Superior temporal gyrus (tissue), 1 donor: Measurements from ENCODE around the gene MAPT.
"Not testable (repeated sequence)": the region's sequence is repeated elsewhere in the genome, so short reads cannot be mapped to it uniquely, and the experiment has no call there.

Experiments used
- DNase-seq: peaks from one replicate; pipeline ENCODE4 v3.0.0-alpha.2; 2016; ENCODE audit errors: extremely low spot score

Gene MAPT

DNA sequence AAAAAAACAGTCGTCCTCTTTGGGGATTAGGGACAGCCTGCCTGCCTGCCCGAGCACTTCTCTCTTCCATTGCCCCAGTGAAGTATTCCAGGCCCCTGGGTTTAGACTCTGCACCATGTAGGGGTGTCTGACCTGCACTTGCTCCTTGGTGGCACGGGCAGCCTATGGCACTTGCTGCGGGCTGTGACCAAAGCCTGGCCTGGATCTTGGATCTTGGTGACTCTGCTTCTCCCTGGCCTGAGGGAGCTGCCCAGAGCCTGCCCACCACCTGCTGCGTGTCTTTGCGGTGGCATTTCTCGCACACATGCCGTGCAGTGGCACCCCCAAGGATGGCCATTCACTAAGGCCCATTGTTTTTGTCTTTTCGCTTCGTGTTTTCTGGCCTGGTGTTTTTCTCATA, 98.5 kb downstream of the MAPT start:
- no peak for DNase-seq

DNA sequence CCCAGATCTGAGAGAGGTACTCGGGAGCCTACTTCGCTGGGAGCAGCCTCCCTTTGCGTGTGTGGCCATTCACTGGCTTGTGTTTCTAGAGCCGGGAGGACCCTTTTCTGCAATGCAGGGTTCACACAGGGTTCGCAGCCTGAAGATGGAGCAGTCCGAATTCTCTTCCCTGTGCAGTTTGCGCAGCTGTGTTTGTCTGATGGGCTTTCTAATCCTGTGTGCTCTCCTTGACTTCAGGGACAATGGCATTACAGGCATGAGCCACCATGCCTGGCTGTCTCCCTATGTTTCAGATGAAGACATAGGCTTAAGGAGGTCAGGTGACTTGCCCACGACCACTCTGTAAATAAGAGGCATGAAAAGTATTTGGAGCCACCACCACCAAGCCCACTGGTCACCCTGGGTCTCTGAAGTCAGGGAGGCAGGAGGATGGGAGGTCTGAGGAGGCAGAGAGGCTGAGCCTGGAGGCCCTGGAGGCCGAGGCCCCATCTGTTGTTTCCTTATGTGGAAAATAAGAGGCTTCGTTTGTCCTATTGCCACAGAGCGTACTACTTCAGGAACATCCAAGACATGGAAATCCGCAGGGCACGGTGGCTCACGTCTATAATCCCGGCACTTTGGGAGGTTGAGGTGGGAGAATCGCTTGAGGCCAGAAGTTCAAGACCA, 99.7 kb downstream of the MAPT start:
- no peak for DNase-seq

DNA sequence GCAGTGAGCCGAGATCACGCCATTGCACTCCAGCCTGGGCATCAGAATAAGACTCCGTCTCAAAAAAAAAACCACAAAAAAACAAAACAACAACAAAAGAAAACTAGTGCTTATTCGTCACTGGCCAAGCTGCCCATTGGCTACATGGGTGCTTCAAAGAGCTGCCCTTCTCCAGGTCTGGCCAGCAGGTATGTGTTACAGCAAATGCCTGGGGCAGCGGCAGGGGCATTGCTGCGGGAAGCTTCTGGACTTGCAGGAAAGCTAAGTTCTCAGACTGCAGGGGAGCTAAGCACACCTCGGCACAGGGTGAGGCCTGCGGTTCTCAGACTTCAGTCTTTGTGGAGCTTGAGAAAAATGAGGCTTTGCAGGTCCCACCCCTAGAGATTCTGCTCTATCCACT, 100.6 kb downstream of the MAPT start:
- DNase-seq: no peak

DNA sequence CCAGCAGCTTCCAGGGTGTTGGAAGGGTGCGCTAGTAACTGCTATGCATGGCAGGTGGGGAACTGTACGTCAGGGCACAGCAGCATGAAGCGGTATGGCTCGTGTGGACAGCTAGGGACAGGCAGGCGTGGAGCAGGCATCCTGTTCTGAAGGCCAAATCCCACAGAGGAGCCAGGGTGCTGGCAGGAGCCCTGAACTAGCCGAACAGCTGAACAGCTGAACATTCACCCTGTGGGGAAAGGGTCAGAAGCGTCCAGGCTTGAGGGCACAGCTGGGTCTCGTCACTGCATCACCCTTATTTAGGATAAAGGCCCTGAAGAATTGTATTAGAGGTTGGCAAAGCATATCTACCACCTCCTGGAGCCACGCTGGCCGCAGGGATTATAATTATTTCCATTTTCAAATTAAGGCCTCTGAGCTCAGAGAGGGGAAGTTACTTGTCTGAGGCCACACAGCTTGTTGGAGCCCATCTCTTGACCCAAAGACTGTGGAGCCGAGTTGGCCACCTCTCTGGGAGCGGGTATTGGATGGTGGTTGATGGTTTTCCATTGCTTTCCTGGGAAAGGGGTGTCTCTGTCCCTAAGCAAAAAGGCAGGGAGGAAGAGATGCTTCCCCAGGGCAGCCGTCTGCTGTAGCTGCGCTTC, 101.4 kb downstream of the MAPT start:
- no peak for DNase-seq

DNA sequence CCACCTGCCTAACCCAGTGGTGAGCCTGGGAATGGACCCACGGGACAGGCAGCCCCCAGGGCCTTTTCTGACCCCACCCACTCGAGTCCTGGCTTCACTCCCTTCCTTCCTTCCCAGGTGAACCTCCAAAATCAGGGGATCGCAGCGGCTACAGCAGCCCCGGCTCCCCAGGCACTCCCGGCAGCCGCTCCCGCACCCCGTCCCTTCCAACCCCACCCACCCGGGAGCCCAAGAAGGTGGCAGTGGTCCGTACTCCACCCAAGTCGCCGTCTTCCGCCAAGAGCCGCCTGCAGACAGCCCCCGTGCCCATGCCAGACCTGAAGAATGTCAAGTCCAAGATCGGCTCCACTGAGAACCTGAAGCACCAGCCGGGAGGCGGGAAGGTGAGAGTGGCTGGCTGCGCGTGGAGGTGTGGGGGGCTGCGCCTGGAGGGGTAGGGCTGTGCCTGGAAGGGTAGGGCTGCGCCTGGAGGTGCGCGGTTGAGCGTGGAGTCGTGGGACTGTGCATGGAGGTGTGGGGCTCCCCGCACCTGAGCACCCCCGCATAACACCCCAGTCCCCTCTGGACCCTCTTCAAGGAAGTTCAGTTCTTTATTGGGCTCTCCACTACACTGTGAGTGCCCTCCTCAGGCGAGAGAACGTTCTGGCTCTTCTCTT, 102.1 kb downstream of the MAPT start:
- no peak for DNase-seq

DNA sequence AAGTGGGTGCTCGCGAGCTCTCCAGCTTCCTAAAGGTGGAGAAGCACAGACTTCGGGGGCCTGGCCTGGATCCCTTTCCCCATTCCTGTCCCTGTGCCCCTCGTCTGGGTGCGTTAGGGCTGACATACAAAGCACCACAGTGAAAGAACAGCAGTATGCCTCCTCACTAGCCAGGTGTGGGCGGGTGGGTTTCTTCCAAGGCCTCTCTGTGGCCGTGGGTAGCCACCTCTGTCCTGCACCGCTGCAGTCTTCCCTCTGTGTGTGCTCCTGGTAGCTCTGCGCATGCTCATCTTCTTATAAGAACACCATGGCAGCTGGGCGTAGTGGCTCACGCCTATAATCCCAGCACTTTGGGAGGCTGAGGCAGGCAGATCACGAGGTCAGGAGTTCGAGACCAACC, 102.8 kb downstream of the MAPT start:
- no peak for DNase-seq

DNA sequence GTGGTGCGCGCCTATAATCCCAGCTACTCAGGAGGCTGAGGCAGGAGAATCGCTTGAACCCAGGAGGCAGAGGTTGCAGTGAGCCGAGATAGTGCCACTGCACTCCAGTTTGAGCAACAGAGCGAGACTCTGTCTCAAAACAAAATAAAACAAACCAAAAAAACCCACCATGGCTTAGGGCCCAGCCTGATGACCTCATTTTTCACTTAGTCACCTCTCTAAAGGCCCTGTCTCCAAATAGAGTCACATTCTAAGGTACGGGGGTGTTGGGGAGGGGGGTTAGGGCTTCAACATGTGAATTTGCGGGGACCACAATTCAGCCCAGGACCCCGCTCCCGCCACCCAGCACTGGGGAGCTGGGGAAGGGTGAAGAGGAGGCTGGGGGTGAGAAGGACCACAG, 103.3 kb downstream of the MAPT start:
- DNase-seq: no peak

DNA sequence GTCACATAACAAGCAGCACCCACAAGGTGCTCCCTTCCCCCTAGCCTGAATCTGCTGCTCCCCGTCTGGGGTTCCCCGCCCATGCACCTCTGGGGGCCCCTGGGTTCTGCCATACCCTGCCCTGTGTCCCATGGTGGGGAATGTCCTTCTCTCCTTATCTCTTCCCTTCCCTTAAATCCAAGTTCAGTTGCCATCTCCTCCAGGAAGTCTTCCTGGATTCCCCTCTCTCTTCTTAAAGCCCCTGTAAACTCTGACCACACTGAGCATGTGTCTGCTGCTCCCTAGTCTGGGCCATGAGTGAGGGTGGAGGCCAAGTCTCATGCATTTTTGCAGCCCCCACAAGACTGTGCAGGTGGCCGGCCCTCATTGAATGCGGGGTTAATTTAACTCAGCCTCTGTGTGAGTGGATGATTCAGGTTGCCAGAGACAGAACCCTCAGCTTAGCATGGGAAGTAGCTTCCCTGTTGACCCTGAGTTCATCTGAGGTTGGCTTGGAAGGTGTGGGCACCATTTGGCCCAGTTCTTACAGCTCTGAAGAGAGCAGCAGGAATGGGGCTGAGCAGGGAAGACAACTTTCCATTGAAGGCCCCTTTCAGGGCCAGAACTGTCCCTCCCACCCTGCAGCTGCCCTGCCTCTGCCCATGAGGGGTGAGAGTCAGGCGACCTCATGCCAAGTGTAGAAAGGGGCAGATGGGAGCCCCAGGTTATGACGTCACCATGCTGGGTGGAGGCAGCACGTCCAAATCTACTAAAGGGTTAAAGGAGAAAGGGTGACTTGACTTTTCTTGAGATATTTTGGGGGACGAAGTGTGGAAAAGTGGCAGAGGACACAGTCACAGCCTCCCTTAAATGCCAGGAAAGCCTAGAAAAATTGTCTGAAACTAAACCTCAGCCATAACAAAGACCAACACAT, 104.9 kb downstream of the MAPT start, which contains the start of gene STH:
TSS of gene STH (plus strand) at position 264 of the 913 bp plus-strand sequence. CDS start at position 294, 30 bp downstream.
- no peak for DNase-seq

DNA sequence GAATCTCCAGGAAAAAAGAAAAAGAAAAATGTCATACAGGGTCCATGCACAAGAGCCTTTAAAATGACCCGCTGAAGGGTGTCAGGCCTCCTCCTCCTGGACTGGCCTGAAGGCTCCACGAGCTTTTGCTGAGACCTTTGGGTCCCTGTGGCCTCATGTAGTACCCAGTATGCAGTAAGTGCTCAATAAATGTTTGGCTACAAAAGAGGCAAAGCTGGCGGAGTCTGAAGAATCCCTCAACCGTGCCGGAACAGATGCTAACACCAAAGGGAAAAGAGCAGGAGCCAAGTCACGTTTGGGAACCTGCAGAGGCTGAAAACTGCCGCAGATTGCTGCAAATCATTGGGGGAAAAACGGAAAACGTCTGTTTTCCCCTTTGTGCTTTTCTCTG, 105.5 kb downstream of the MAPT start:
- no peak for DNase-seq

DNA sequence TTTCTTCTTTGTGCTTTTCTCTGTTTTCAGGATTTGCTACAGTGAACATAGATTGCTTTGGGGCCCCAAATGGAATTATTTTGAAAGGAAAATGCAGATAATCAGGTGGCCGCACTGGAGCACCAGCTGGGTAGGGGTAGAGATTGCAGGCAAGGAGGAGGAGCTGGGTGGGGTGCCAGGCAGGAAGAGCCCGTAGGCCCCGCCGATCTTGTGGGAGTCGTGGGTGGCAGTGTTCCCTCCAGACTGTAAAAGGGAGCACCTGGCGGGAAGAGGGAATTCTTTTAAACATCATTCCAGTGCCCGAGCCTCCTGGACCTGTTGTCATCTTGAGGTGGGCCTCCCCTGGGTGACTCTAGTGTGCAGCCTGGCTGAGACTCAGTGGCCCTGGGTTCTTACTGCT, 105.9 kb downstream of the MAPT start:
- no peak for DNase-seq

DNA sequence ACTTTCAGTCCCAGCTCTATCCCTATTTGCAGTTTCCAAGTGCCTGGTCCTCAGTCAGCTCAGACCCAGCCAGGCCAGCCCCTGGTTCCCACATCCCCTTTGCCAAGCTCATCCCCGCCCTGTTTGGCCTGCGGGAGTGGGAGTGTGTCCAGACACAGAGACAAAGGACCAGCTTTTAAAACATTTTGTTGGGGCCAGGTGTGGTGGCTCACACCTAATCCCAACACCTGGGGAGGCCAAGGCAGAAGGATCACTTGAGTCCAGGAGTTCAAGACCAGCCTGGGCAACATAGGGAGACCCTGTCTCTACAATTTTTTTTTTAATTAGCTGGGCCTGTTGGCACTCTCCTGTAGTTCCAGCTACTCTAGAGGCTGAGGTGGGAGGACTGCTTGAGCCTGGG, 106.4 kb downstream of the MAPT start:
- no peak for DNase-seq

DNA sequence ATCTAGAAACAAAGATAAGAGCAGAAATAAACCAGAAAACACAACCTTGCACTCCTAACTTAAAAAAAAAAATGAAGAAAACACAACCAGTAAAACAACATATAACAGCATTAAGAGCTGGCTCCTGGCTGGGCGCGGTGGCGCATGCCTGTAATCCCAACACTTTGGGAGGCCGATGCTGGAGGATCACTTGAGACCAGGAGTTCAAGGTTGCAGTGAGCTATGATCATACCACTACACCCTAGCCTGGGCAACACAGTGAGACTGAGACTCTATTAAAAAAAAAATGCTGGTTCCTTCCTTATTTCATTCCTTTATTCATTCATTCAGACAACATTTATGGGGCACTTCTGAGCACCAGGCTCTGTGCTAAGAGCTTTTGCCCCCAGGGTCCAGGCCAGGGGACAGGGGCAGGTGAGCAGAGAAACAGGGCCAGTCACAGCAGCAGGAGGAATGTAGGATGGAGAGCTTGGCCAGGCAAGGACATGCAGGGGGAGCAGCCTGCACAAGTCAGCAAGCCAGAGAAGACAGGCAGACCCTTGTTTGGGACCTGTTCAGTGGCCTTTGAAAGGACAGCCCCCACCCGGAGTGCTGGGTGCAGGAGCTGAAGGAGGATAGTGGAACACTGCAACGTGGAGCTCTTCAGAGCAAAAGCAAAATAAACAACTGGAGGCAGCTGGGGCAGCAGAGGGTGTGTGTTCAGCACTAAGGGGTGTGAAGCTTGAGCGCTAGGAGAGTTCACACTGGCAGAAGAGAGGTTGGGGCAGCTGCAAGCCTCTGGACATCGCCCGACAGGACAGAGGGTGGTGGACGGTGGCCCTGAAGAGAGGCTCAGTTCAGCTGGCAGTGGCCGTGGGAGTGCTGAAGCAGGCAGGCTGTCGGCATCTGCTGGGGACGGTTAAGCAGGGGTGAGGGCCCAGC, 107.3 kb downstream of the MAPT start:
- no peak for DNase-seq

DNA sequence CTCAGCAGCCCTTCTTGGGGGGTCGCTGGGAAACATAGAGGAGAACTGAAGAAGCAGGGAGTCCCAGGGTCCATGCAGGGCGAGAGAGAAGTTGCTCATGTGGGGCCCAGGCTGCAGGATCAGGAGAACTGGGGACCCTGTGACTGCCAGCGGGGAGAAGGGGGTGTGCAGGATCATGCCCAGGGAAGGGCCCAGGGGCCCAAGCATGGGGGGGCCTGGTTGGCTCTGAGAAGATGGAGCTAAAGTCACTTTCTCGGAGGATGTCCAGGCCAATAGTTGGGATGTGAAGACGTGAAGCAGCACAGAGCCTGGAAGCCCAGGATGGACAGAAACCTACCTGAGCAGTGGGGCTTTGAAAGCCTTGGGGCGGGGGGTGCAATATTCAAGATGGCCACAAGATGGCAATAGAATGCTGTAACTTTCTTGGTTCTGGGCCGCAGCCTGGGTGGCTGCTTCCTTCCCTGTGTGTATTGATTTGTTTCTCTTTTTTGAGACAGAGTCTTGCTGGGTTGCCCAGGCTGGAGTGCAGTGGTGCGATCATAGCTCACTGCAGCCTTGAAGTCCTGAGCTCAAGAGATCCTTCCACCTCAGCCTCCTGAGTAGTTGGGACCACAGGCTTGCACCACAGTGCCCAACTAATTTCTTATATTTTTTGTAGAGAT, 108.1 kb downstream of the MAPT start:
- peak; percentile 91 for DNase-seq

DNA sequence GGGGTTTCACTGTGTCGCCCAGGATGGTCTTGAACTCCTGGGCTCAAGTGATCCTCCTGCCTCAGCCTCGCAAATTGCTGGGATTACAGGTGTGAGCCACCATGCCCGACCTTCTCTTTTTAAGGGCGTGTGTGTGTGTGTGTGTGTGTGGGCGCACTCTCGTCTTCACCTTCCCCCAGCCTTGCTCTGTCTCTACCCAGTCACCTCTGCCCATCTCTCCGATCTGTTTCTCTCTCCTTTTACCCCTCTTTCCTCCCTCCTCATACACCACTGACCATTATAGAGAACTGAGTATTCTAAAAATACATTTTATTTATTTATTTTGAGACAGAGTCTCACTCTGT, 108.6 kb downstream of the MAPT start:
- DNase-seq: no peak

DNA sequence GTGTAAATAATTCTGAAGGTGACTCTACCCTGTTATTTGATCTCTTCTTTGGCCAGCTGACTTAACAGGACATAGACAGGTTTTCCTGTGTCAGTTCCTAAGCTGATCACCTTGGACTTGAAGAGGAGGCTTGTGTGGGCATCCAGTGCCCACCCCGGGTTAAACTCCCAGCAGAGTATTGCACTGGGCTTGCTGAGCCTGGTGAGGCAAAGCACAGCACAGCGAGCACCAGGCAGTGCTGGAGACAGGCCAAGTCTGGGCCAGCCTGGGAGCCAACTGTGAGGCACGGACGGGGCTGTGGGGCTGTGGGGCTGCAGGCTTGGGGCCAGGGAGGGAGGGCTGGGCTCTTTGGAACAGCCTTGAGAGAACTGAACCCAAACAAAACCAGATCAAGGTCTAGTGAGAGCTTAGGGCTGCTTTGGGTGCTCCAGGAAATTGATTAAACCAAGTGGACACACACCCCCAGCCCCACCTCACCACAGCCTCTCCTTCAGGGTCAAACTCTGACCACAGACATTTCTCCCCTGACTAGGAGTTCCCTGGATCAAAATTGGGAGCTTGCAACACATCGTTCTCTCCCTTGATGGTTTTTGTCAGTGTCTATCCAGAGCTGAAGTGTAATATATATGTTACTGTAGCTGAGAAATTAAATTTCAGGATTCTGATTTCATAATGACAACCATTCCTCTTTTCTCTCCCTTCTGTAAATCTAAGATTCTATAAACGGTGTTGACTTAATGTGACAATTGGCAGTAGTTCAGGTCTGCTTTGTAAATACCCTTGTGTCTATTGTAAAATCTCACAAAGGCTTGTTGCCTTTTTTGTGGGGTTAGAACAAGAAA, 109.8 kb downstream of the MAPT start:
- DNase-seq: peak; percentile 86

DNA sequence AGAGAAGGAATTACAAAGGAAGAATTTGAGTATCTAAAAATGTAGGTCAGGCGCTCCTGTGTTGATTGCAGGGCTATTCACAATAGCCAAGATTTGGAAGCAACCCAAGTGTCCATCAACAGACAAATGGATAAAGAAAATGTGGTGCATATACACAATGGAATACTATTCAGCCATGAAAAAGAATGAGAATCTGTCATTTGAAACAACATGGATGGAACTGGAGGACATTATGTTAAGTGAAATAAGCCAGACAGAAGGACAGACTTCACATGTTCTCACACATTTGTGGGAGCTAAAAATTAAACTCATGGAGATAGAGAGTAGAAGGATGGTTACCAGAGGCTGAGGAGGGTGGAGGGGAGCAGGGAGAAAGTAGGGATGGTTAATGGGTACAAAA, 111.7 kb downstream of the MAPT start:
- not testable (repeated sequence) for DNase-seq

DNA sequence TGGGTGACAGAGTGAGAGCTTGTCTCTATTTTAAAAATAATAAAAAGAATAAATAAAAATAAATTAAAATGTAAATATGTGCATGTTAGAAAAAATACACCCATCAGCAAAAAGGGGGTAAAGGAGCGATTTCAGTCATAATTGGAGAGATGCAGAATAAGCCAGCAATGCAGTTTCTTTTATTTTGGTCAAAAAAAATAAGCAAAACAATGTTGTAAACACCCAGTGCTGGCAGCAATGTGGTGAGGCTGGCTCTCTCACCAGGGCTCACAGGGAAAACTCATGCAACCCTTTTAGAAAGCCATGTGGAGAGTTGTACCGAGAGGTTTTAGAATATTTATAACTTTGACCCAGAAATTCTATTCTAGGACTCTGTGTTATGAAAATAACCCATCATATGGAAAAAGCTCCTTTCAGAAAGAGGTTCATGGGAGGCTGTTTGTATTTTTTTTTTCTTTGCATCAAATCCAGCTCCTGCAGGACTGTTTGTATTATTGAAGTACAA, 113.2 kb downstream of the MAPT start:
- peak; percentile 66 for DNase-seq

DNA sequence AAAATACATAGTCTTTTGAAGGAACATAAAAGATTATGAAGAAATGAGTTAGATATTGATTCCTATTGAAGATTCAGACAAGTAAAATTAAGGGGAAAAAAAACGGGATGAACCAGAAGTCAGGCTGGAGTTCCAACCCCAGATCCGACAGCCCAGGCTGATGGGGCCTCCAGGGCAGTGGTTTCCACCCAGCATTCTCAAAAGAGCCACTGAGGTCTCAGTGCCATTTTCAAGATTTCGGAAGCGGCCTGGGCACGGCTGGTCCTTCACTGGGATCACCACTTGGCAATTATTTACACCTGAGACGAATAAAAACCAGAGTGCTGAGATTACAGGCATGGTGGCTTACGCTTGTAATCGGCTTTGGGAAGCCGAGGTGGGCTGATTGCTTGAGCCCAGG, 114.2 kb downstream of the MAPT start:
- DNase-seq: no peak
